Measurements from ENCODE around the gene VTI1A.
"Not testable (repeated sequence)": the region's sequence is repeated elsewhere in the genome, so short reads cannot be mapped to it uniquely, and the experiment has no call there.

The VTI1A gene

DNA sequence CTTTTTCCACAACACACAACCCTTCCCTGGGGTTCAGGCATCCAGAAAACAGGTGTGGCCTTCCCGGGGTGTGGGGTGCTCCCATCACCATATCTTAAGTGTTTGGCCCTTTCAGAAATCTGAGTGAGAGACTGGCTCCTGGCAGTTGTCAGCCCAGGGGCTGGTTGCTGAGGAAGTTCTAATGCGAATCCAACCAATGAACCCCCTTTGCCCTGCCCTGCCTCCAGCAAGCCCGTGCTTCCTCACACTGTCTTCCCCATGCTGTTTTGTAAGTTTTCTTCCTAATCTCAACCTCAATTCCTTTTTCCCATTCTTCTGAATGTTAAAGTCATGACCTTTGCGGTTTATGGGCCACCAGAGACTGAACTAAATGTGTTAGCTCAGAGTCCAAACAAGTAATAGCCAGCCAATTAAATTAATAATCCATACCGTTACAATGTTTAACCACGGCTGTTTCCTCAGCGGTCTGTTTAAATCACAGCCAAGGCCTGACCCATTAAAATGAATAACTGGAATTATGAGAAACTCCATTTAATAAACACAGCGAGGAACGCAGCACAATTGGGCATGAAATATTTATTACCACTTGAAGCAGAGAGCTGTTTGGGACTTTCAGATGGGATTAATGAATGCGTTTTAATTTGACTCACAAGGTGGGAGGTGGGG is 412.1 kb downstream of the VTI1A start:
- no peak for TF ChIP-seq POLR2A (IDR thresholded peaks at IDR 0.05; ENCODE audit: low read length)
- TF ChIP-seq GATA1 (IDR thresholded peaks at IDR 0.05; ENCODE audit: low read depth, low read length) = no peak
- DNase-seq = no peak

GRCh38 chr10:112859793-112860192 is 412.8 kb downstream of the VTI1A start:
- TF ChIP-seq GATA1 (IDR thresholded peaks at IDR 0.05; ENCODE audit: low read depth, low read length) (no peak), POLR2A (IDR thresholded peaks at IDR 0.05; ENCODE audit: low read length) (no peak)
- no peak for DNase-seq

DNA sequence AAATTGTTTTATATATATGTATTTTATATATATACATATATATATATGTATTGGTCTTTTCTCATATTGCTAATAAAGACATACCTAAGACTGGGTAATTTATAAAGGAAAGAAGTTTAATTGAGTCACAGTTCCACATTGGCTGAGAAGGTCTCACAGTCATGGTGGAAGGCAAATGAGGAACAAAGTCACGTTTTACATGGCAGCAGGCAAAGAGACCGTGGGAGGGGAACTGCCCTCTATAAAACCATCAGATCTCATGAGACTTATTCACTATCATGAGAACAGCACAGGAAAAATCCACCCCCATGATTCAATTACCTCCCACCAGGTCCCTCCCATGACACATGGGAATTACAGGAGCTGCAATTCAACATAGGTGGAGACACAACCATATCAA is 416.4 kb downstream of the VTI1A start:
- DNase-seq = not testable (repeated sequence)

All from erythroblast (primary cell).